ENCODE measurements around the gene TSR1.

The TSR1 gene

GRCh38 chr17:2277429-2278170 lies 58.7 kb downstream of the TSR1 start:
- no peak for DNase-seq

GRCh38 chr17:2275722-2276121 lies 60.5 kb downstream of the TSR1 start:
- no peak for DNase-seq

- DNase-seq = no peak
Measured at GRCh38 chr17:2274414-2274813, 61.8 kb downstream of the TSR1 start.
